Activated CD8-positive, alpha-beta memory T cell treated with anti-CD3 and anti-CD28 coated beads, Interleukin-2, amount 50 U/mL, for 24 hours (primary cell): ENCODE data around the gene OTOP1.
"Not testable (repeated sequence)": the region's sequence is repeated elsewhere in the genome, so short reads cannot be mapped to it uniquely, and the experiment has no call there.

Experiments
- DNase-seq: peaks from one replicate; pipeline ENCODE4 v3.0.0-alpha.2; 2020; ENCODE audit errors: extremely low read depth

The OTOP1 gene

GRCh38 chr4:4233610-4234009, 6.9 kb upstream of the OTOP1 start:
- no peak for DNase-seq

GRCh38 chr4:4228356-4228668, 1.6 kb upstream of the OTOP1 start:
- DNase-seq: no peak

GRCh38 chr4:4227510-4228355, 1.0 kb upstream of the OTOP1 start:
- DNase-seq: no peak

GRCh38 chr4:4225915-4226605, 669 bp downstream of the OTOP1 start:
- no peak for DNase-seq

GRCh38 chr4:4217113-4217512, 9.6 kb downstream of the OTOP1 start:
- no peak for DNase-seq

- DNase-seq: no peak
These were observed 10.1 kb downstream of the OTOP1 start for GRCh38 chr4:4216648-4217047.

GRCh38 chr4:4213674-4214073, 13.1 kb downstream of the OTOP1 start:
- DNase-seq: not testable (repeated sequence)

- DNase-seq: no peak
These were observed 20.5 kb downstream of the OTOP1 start for GRCh38 chr4:4206204-4206603.

GRCh38 chr4:4204401-4204745, 22.4 kb downstream of the OTOP1 start:
- no peak for DNase-seq

- no peak for DNase-seq
These were observed 22.9 kb downstream of the OTOP1 start for GRCh38 chr4:4203688-4204400.

- DNase-seq: no peak
These were observed 24.2 kb downstream of the OTOP1 start for GRCh38 chr4:4202510-4202909.

GRCh38 chr4:4200624-4201023, 26.1 kb downstream of the OTOP1 start:
- DNase-seq: no peak

GRCh38 chr4:4195354-4195753, 31.4 kb downstream of the OTOP1 start:
- no peak for DNase-seq

GRCh38 chr4:4188557-4188956, 38.2 kb downstream of the OTOP1 start:
- not testable (repeated sequence) for DNase-seq

GRCh38 chr4:4185528-4185927, 41.2 kb downstream of the OTOP1 start:
- DNase-seq: no peak

- no peak for DNase-seq
These were observed 43.7 kb downstream of the OTOP1 start for GRCh38 chr4:4182835-4183568.

- DNase-seq: no peak
These were observed 56.1 kb downstream of the OTOP1 start for GRCh38 chr4:4170596-4171150.

- DNase-seq: not testable (repeated sequence)
These were observed 58.5 kb downstream of the OTOP1 start for GRCh38 chr4:4167981-4168780.

GRCh38 chr4:4166986-4167385, 59.7 kb downstream of the OTOP1 start:
- not testable (repeated sequence) for DNase-seq

GRCh38 chr4:4165701-4166392, 60.9 kb downstream of the OTOP1 start:
- DNase-seq: not testable (repeated sequence)
